ENCODE data around the gene PCK1. TPM values are rescaled to one million over a fixed set of nuclear protein-coding genes. Genes with fewer than 3 reads are reported as not detected.

PCK1 gene
- polyA plus RNA-seq, 10 donors: 0.08 to 0.42 (median 0.18) TPM; not detected in 3

DNA sequence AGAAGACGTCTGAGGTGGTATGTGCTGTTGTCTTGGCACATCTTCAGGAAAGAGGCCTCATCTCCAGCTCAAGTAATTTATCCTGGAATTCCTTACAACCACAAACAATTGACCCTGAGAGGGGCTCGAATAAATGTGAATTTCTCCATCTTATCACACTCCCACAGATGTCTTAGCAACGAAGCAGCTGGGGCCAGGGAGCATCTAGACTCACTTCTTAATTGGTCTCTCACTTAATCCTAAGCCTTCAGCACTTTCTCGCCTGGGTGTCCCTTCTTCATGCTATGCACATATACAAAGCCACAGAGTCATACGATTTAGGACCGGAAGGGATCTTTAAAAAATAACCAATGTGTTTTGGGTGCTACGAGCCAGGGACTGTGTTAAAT, 27.1 kb downstream of the PCK1 start:
- no peak for DNase-seq

DNA sequence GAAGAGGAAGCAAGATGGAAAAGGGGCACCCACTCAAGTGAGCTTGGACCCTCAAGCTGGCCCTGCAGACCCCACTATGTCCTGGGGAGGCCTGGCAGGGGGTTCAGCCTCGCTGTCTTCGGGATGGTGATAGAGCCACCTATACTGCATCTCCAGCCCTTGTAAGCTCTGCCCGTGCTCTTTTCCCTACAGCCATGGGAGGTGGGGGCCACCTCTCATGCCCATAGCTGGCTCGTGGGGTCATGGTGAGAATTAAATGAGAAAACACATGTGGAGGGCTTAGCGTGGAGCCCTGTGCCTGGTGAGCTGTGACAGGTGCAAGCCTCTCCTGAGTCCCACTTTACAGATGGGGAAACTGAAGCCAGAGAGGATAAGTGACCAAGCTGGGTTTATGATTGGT, 27.7 kb downstream of the PCK1 start:
- DNase-seq: no peak

- no peak for DNase-seq
Observed at GRCh38 chr20:57589123-57589727, 28.3 kb downstream of the PCK1 start.

DNA sequence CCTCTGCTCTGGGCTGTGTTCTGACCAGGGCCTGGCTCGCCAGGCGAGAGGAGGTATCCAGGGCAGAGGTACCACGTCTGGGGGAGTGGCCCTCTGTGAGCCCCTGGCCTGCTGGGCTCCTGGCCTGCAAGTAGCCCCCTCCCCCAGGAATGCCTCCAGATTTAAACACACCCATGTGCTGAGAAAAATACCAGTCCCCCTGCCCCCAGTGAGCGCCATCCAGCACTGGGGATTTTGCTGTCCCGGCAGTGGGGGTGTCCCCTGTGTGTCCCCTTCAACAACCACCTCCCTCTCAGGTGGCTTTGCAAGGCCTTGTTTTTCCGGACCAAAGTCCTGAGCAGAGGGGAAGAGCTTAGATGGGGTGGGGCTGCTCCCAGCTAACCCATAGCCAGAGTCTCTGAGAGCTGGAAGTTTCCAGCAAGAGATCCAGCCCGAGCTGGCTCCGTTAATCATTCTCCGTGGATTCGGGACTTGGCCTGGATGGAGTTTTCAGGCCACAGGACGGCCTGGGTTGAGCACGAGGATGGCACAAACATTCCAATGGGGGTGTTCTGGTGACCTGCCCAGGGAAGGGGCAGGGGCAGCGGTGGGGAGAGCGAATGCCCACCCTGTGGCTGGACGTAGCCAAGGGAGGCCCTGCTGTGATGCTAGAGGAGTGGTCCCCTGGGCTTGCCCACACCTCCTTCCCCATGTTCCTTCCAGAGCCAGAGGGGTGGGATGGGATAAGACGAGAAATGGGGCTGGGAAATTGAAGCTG, 29.0 kb downstream of the PCK1 start:
- no peak for DNase-seq

GRCh38 chr20:57590485-57591288, 29.8 kb downstream of the PCK1 start:
- no peak for DNase-seq

- DNase-seq: no peak
Observed at GRCh38 chr20:57591289-57592229, 30.6 kb downstream of the PCK1 start.

GRCh38 chr20:57592263-57593092, 31.6 kb downstream of the PCK1 start:
- no peak for DNase-seq

GRCh38 chr20:57593134-57593886, 32.4 kb downstream of the PCK1 start:
- DNase-seq: no peak

GRCh38 chr20:57594092-57594951, 33.4 kb downstream of the PCK1 start:
- DNase-seq: peak; percentile 31 to 71 (median 62)

GRCh38 chr20:57595041-57596030, 34.4 kb downstream of the PCK1 start:
- no peak for DNase-seq

DNA sequence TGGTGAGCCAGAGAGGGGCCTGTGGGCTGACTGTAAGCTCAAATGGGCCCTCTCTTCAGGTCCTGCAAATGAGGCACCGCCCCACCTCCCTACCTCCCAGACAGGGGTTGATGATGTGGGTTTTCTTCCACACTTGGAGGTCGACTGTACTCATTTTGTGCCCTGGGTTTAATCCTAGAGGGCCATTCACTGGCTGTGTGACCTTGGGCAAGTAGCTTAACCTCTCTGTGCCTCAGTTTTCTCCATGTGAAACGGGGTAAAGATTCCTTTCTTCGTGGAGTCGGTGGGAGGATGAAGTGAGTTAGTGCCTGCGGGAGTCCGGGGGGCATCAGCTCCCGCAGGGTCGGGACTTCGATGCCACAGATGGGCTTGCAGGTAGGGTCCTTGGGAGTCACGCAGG, 35.4 kb downstream of the PCK1 start:
- DNase-seq: no peak

GRCh38 chr20:57596998-57597939, 36.4 kb downstream of the PCK1 start:
- peak; percentile 32 to 82 (median 71) for DNase-seq

DNA sequence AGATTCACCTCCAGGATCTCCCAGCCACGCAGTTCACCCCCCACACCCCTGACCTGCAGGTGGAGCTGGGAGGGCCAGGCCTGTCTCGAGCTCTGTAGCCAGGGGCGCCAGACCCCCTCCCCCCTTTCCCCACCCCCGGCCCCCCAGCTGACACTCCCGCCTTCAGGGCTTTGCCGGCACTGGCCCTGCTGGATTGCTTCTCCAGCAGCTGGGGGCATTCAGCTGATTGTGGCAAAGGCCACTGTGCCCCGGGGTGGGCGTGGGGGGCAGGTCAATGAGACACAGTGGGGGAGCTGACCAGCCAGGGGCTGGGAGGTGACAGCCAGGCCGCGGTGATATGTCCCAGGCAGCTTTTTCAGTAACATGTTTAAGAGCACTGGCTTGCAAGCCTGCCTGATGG, 37.1 kb downstream of the PCK1 start:
- DNase-seq: no peak

DNA sequence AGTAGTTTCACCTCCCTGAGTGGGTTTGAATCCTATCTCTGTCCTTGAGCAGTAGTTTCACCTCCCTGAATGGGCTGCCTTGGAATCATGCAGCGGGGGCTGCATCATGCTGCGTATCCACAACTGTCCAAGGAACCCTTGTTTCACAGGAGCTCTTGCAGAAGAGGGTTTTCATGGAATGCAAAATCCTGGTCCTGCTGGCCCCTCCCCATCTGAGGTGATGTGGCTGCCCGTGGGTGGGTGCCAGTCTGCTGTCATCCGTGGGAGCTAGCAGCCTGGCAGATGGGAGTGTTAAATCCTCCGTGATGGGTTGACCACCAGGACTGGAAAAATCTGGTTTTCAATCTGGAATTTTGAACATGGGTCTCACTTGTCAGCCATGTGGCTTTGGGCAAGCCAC, 37.6 kb downstream of the PCK1 start:
- no peak for DNase-seq

GRCh38 chr20:57600320-57601210, 39.7 kb downstream of the PCK1 start:
- DNase-seq: no peak
